Endothelial cell of umbilical vein (primary cell): Measurements from ENCODE around the gene GSTM3. TPM values are rescaled to one million over a fixed set of nuclear protein-coding genes. Genes with fewer than 3 reads are reported as not detected.

Experiments used
- BruUV-seq: library from RNA; stranded (reverse); fragments of 400-500 nt; replicated peaks from 2 replicates; lab custom pipeline; 2021; lab: Mats Ljungman, UMichigan
- CTCF ChIA-PET: fragments of 300-600, 350-600 bp; sonication (Branson Sonifier 250); formaldehyde crosslinking; loops from one replicate; lab custom pipeline; 2021; ENCODE audit warnings: antibody characterized with exemption, inconsistent platforms; lab: Charles Lee
- POLR2A ChIA-PET: fragments of 300-600, 350-600 bp; sonication (Branson Sonifier 250); formaldehyde crosslinking; loops from one replicate; lab custom pipeline; 2021; ENCODE audit warnings: antibody characterized with exemption, inconsistent platforms; lab: Charles Lee
- DNase-seq: peaks from one replicate; pipeline ENCODE4 v3.0.0-alpha.2; 2011; ENCODE audit warnings: low read depth, low spot score
- FAIRE-seq: peaks from 2 replicates; lab custom pipeline; 2011; peaks lifted over from hg19 to GRCh38; lab: Jason Lieb, UNC
- H2AFZ ChIP-seq: 2 replicates; pipeline ENCODE4 v1.6.0; 2012; ENCODE audit warnings: low read depth, low read length, control low read depth, inconsistent platforms
- H3K27ac ChIP-seq: 2 replicates; pipeline ENCODE4 v1.5.1; 2011; ENCODE audit warnings: low read depth, mild to moderate bottlenecking, control low read depth, low read length, moderate library complexity; ENCODE audit not compliant: insufficient read depth
- H3K27me3 ChIP-seq, 2 experiments: 2 replicates each; pipeline versions ENCODE4 v1.6.0 to v1.6.1; 2011; ENCODE audit warnings: low read length in 2 of 2, mixed read lengths in 1 of 2; ENCODE audit not compliant: control insufficient read depth in 2 of 2, insufficient read depth in 2 of 2
- H3K36me3 ChIP-seq, 2 experiments: 2 replicates in 1 of 2; 3 replicates in 1 of 2; pipeline ENCODE4 v1.5.1; 2011; ENCODE audit warnings: low read length in 2 of 2, mild to moderate bottlenecking in 1 of 2, moderate library complexity in 1 of 2; ENCODE audit not compliant: control insufficient read depth in 2 of 2, insufficient read depth in 2 of 2; ENCODE audit errors: extremely low read depth in 1 of 2
- H3K4me1 ChIP-seq: 3 replicates; pipeline ENCODE4 v1.5.1; 2011; ENCODE audit warnings: mild to moderate bottlenecking, low read length; ENCODE audit not compliant: control insufficient read depth, insufficient read depth; ENCODE audit errors: extremely low read depth
- H3K4me2 ChIP-seq: 2 replicates; pipeline ENCODE4 v1.6.1; 2011; ENCODE audit warnings: low read length, control low read depth, mixed read lengths; ENCODE audit not compliant: insufficient read depth
- H3K4me3 ChIP-seq, 3 experiments: fragments of 200-600 bp in 1 of 3; sonication (generic), shearing (Covaris generic) in 1 of 3; replicated peaks in 1 of 3; 2 replicates each; pipeline ENCODE4 v1.5.1; 2011 to 2016; ENCODE audit warnings: control low read depth in 3 of 3, low read length in 3 of 3, mild to moderate bottlenecking in 2 of 3, inconsistent platforms in 1 of 3, low read depth in 1 of 3, moderate library complexity in 1 of 3; ENCODE audit not compliant: insufficient read depth in 1 of 3
- H3K79me2 ChIP-seq: 2 replicates; pipeline ENCODE4 v1.6.0; 2012; ENCODE audit warnings: low read length, inconsistent platforms; ENCODE audit not compliant: control insufficient read depth, insufficient read depth
- H3K9ac ChIP-seq: replicated peaks from 2 replicates; pipeline ENCODE3; 2011; ENCODE audit warnings: low read length, control low read depth; ENCODE audit not compliant: insufficient read depth; ENCODE audit errors: extremely low read depth
- H3K9me1 ChIP-seq: replicated peaks from 3 replicates; pipeline ENCODE4 v1.6.0; 2011; ENCODE audit warnings: mild to moderate bottlenecking, low read length; ENCODE audit not compliant: control insufficient read depth, insufficient read depth; ENCODE audit errors: extremely low read depth
- H3K9me3 ChIP-seq: replicated peaks from 2 replicates; pipeline ENCODE4 v1.5.1; 2012; ENCODE audit warnings: low read length, inconsistent platforms; ENCODE audit not compliant: control insufficient read depth, insufficient read depth
- H4K20me1 ChIP-seq: replicated peaks from 2 replicates; pipeline ENCODE3; 2011; ENCODE audit warnings: mild to moderate bottlenecking, low read length; ENCODE audit not compliant: control insufficient read depth, insufficient read depth; ENCODE audit errors: extremely low read depth
- EZH2 ChIP-seq: IDR thresholded peaks from 2 replicates; pipeline ENCODE4 v1.6.1; 2012; ENCODE audit warnings: borderline replicate concordance, low read depth, mild to moderate bottlenecking, moderate library complexity, low read length, inconsistent platforms; ENCODE audit not compliant: severe bottlenecking
- FOS ChIP-seq: IDR thresholded peaks from 2 replicates; pipeline ENCODE4 v1.6.1; 2011; ENCODE audit warnings: mild to moderate bottlenecking, low read length, moderate library complexity, borderline replicate concordance; ENCODE audit not compliant: insufficient read depth
- GATA2 ChIP-seq: IDR thresholded peaks from 2 replicates; pipeline ENCODE4 v1.7.0; 2011; ENCODE audit warnings: low read depth, mild to moderate bottlenecking, moderate library complexity, mixed read lengths, low read length; ENCODE audit not compliant: insufficient read length, insufficient read depth
- JUN ChIP-seq: IDR thresholded peaks from 2 replicates; pipeline ENCODE4 v1.6.1; 2011; ENCODE audit warnings: borderline replicate concordance, low read depth; ENCODE audit not compliant: insufficient read length, insufficient read depth
- MYC ChIP-seq: IDR thresholded peaks from one replicate; pipeline ENCODE4 v1.6.1; 2011; ENCODE audit warnings: mild to moderate bottlenecking, low read depth, low read length
- POLR2A ChIP-seq: IDR thresholded peaks from 2 replicates; pipeline ENCODE4 v1.6.1; 2012; ENCODE audit warnings: low read depth, mild to moderate bottlenecking, control low read depth, low read length
- POLR2AphosphoS5 ChIP-seq: IDR thresholded peaks from 2 replicates; pipeline ENCODE4 v1.6.1; 2012; ENCODE audit warnings: low read depth, mild to moderate bottlenecking, control low read depth, low read length, moderate library complexity; ENCODE audit not compliant: insufficient read depth
- dilution Hi-C: fragments of 300-500 bp; cut with MboI; formaldehyde crosslinking; loops from one replicate; pipeline ENCODE4 v1.15.0; 2019; ENCODE audit warnings: low sequenced_read_pairs; ENCODE audit not compliant: extremely low pct_ligation_motif_present
- intact Hi-C: fragments of 100-400 bp; cut with micrococcal nuclease; formaldehyde crosslinking; loops from one replicate; pipeline ENCODE4 v1.10.0; 2022
- polyA plus RNA-seq, 4 experiments: library from polyadenylated mRNA; depleted of rRNA in 3 of 4; stranded (reverse) in 3 of 4; unstranded in 1 of 4; fragments of >200 nt; gene quantifications; 2 replicates each; pipeline versions ENCODE4 v1.2.1 to v1.2.3, GENCODE V29; 2011 to 2012; ENCODE audit warnings: missing spikeins in 1 of 4
- total RNA-seq: library from RNA; stranded (reverse); gene quantifications from 2 replicates; pipeline ENCODE4 v1.2.3, GENCODE V29; 2021
- TF ChIP-seq, protein P1 (sequence below): IDR thresholded peaks from 2 replicates; pipeline ENCODE4 v1.6.1; 2011; ENCODE audit not compliant: insufficient read depth, insufficient read length
- TF ChIP-seq, protein P2 (sequence below), 2 donors: IDR thresholded peaks; 1 replicate in 1 of 2; 2 replicates in 1 of 2; pipeline ENCODE4 v1.5.1; 2011; ENCODE audit warnings: low read length in 2 of 2, mild to moderate bottlenecking in 2 of 2, moderate library complexity in 2 of 2, control low read depth in 1 of 2, inconsistent platforms in 1 of 2, low read depth in 1 of 2; ENCODE audit not compliant: insufficient read depth in 1 of 2; ENCODE audit errors: extremely low read depth in 1 of 2

The GSTM3 gene
- total and polyA plus RNA-seq, 2 donors (not counting 3 experiments of a cell fraction or from before 2014, with no cell fraction given), result 27.9 to 52.0 TPM

DNA sequence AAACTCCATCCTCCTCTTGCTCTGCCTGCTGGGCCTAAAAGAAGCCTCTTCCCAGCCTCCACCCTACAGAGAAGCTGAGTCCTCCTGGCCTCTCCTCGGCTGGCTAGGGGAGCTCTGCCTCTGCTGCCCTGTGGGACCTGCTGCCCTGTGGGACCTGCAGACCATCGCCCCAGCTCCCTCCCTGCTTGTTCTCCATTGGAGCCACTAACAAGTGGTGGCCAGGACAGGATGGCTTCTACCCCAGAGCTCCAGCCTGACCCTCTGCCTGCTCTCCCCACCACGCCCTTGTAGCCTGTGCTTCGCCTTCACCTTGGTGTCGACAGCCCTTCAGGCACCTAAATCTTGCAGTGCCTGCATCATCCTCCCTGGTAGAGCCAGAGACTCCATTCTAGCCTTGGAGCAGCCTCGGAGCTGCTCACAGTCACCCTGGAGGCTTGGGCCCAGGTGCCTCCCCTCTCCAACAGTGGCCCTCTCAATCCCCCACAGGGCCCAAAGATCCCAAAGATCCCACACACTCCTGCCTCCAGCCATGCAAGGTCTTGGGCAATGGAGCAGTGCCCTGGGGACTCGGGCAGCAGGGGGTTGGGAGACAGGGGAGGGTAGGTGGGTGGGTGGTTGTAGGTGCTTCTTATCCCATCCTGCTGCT is 19.9 kb upstream of the GSTM3 start:
- POLR2A ChIA-PET, result no interaction called here
- DNase-seq, result no peak

DNA sequence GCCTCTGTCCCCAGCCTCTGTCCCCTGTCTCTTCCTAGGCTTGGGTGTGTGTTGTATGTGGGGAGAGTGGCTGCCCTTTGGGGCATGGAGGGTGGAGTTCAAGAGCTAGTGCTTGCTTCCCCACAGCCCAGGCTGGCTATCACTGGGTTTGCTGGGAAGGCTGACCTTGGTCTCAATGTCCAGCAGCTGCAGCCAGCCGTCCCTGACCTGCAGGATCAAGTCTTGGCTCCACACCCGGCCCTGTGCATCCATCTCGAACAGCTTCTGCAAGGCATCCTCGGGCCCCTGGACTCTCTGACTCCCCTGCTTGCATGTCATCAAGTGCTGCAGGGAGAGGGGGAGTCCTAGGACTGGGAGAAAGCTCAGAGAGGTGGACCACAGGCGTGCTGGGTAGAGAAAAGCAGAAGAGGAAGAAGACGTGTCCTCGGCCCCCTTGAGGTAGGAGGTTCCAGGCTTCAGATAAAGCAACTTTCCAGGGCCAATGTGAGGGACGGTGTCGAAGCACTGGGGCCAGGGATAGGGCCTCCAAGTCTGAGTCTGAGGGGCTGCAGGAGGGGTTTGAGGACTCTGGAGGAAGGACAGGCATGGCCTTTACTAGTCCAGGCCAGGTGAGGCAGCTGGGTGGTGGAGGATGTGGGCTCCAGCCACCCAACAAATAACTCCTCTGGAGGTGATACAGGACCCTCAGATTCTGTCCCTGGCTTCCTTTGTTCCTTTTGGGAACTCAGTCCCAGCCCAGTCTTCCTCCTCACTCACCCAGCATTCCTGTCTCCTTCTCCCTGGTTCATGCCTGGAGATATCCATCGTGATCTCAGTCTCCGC is 18.9 kb upstream of the GSTM3 start:
- Histone ChIP-seq H3K27ac (no peak overlapping the region), H4K20me1 (no peaks in the 10 kb centered on the region), H3K4me3 (no peak overlapping the region), H2AFZ (no peak overlapping the region), H3K9me3 (no peaks in the 10 kb centered on the region), H3K9me1 (no peaks in the 10 kb centered on the region), H3K9ac (no peak overlapping the region), H3K27me3 (no peaks in the 10 kb centered on the region), H3K4me1 (peaks cover 14% of the 10 kb centered on the region), H3K36me3 (no peaks in the 10 kb centered on the region), H3K79me2 (no peaks in the 10 kb centered on the region), H3K4me2 (no peak overlapping the region)
- dilution Hi-C loops (no loop called here), intact Hi-C loops (loop anchor here (5.0 to 10.0 kb wide), 2 partner anchors 92 to 275 kb away; partner anchors contain the start of genes ATXN7L2 and GSTM2)
- CTCF ChIA-PET, result interaction anchor here (0.9 to 1.5 kb wide), 5 partner anchors 10 to 120 kb away, joined by 3 to 4 read pairs (median 3); no protein-coding TSS in a partner anchor
- no peak for DNase-seq
- no TSS peak for BruUV-seq
- POLR2A ChIA-PET, result no interaction called here
- FAIRE-seq, result no peak
- TF ChIP-seq POLR2A, result no peak
- no peak for TF ChIP-seq EZH2
- no peak for TF ChIP-seq FOS
- no peak for TF ChIP-seq JUN
- no peak for TF ChIP-seq MYC
- TF ChIP-seq, protein P1, sequence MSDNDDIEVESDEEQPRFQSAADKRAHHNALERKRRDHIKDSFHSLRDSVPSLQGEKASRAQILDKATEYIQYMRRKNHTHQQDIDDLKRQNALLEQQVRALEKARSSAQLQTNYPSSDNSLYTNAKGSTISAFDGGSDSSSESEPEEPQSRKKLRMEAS, result no peak
- TF ChIP-seq, protein P2, sequence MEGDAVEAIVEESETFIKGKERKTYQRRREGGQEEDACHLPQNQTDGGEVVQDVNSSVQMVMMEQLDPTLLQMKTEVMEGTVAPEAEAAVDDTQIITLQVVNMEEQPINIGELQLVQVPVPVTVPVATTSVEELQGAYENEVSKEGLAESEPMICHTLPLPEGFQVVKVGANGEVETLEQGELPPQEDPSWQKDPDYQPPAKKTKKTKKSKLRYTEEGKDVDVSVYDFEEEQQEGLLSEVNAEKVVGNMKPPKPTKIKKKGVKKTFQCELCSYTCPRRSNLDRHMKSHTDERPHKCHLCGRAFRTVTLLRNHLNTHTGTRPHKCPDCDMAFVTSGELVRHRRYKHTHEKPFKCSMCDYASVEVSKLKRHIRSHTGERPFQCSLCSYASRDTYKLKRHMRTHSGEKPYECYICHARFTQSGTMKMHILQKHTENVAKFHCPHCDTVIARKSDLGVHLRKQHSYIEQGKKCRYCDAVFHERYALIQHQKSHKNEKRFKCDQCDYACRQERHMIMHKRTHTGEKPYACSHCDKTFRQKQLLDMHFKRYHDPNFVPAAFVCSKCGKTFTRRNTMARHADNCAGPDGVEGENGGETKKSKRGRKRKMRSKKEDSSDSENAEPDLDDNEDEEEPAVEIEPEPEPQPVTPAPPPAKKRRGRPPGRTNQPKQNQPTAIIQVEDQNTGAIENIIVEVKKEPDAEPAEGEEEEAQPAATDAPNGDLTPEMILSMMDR (IDR thresholded peaks at IDR 0.05; ENCODE audit: extremely low read depth in 1 of 2, insufficient read depth in 1 of 2, low read depth in 1 of 2, low read length in 2 of 2), result no peak
- no peak for TF ChIP-seq GATA2
- TF ChIP-seq POLR2AphosphoS5, result no peak

More for the DNA sequence above, 19.9 kb upstream of the GSTM3 start:
- Histone ChIP-seq H4K20me1 (no peaks in the 10 kb centered on the region), H3K79me2 (no peaks in the 10 kb centered on the region), H3K36me3 (no peaks in the 10 kb centered on the region), H3K9me1 (no peaks in the 10 kb centered on the region), H3K9me3 (no peaks in the 10 kb centered on the region), H3K27ac (no peak overlapping the region), H3K27me3 (no peaks in the 10 kb centered on the region), H2AFZ (no peak overlapping the region), H3K4me3 (no peak overlapping the region), H3K9ac (no peak overlapping the region), H3K4me1 (peaks cover 14% of the 10 kb centered on the region), H3K4me2 (no peak overlapping the region)
- dilution Hi-C loops (no loop called here), intact Hi-C loops (loop anchor here (5.0 to 10.0 kb wide), 2 partner anchors 93 to 276 kb away; partner anchors contain the start of genes ATXN7L2 and GSTM2)
- CTCF ChIA-PET, result interaction anchor here (1.2 to 1.5 kb wide), 4 partner anchors 13 to 121 kb away, joined by 3 to 4 read pairs (median 3); no protein-coding TSS in a partner anchor
- TF ChIP-seq GATA2, result no peak
- no TSS peak for BruUV-seq
- no peak for FAIRE-seq
